HG03378 (cell line): ENCODE data around the gene SLC35A2.
"Not testable (repeated sequence)": the region's sequence is repeated elsewhere in the genome, so short reads cannot be mapped to it uniquely, and the experiment has no call there.

Experiments used
- ATAC-seq: cut with Tn5 transposase; IDR thresholded peaks from one replicate; pipeline ENCODE4 v1.9.1; 2021; ENCODE audit warnings: mild to moderate bottlenecking, moderate library complexity; ENCODE audit not compliant: unreplicated experiment

SLC35A2 gene

DNA sequence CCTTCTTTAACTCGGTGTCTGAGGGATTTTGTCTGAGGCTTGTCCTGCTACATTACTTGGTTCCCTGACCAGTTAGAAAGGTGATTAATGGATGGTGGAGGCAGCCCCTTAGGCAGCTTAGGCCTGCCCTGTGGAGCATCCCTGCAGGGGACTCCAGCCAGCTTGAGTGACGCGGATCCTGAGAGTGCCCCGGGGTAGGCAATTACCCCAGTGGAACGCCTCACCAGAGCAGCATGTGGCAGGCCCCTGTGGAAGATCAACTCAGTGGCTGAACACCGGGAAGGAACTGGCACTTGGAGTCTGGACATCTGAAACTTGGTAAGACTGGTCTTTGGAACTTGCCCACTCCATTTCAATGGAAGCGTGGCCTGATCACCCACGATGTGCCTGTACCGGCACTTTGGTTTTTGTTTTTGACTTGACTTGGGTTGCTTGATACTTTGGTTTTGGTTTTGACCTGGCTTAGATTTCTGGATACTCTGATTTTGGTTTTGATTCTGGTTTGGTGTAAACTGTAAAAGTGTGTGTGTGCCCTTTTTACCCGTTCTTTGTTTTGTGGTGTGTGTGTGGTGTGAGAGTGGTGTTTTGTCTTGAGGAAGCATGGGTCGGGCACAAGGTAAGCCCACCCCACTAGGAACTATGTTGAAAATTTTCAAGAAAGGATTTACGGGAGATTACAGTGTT is 57.2 kb downstream of the SLC35A2 start:
- not testable (repeated sequence) for ATAC-seq

DNA sequence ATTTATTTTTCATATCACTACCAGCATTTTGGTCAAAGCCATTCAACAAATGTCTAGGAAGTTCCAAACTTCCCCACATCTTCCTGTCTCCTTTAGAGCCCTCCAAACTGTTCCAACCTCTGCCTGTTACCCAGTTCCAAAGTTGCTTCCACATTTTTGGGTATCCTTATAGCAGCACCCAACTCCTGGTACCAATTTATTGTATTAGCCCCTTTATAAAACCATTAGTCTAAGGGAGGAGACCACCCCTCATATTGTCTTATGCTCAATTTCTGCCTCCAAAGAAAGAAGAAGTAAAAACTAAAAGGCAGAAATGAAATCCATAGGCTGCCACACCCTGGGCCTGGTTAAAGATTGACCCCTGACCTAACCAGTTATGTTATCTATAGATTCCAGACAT is 58.0 kb downstream of the SLC35A2 start:
- not testable (repeated sequence) for ATAC-seq
